HG03520 (cell line): ENCODE results near the gene XG.
"Not testable (repeated sequence)": the region's sequence is repeated elsewhere in the genome, so short reads cannot be mapped to it uniquely, and the experiment has no call there.

Experiments used
- ATAC-seq: cut with Tn5 transposase; IDR thresholded peaks from one replicate; pipeline ENCODE4 v1.9.1; 2021; ENCODE audit warnings: mild to moderate bottlenecking, moderate library complexity; ENCODE audit not compliant: unreplicated experiment

Gene XG

GRCh38 chrX:2732649-2733048 is 19.2 kb upstream of the XG start:
- no peak for ATAC-seq

DNA sequence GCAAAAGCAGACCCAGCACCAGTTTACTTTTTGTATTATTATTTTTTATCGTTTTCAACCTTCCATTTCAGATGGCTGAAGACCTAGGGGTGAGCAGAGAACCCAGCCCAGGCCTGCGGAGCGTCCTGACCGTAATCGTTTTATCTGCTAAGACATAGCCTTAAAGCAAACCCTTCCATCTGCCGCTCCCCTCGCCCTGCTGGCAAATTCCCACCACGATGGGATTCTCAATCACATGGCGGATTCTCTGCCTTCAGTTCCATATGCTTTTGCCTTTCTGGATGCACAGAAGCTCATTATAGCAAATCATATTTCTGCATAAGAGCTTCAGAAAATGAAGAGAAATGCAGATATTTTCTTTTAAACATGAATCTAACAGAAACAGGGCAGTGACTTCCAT is 18.6 kb upstream of the XG start:
- ATAC-seq: no peak

- no peak for ATAC-seq
Observed at GRCh38 chrX:2735270-2735669, 16.6 kb upstream of the XG start.

GRCh38 chrX:2740672-2741071 is 11.2 kb upstream of the XG start:
- no peak for ATAC-seq

DNA sequence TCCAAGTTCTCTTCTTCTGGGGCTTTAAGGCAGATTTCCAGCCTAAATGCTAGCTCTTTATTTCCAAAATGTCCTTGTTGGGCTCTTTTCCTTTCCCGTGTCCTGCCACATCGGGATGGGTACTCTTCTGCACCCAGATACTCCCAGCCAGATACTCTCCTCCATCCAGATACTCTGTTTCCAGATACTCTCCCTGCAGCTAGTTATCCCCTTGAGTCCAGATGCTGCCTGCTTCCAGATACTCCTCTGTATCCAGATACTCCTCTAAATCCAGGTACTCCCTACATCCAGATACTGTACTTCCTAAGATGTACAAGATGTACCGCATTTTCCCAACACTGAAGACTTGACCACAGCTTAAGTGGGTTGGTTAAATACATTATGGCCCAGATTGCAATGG is 10.5 kb upstream of the XG start:
- no peak for ATAC-seq

DNA sequence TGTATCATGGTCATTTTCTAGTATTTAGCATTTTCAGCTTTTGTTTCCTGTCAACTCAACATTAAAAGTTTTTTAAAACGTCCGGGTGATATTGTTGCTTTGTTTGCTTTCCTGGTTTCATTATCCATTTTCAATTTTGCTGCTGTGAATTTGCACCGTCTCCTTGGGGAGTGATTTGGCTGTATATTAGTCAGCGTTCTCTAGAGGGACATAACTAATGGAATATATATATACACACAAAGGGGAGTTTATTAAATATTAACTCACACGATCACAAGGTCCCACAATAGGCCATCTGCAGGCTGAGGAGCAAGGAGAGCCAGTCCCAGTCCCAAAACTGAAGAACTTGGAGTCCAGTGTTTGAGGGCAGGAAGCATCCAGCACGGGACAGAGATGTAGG is 5.6 kb upstream of the XG start:
- not testable (repeated sequence) for ATAC-seq

DNA sequence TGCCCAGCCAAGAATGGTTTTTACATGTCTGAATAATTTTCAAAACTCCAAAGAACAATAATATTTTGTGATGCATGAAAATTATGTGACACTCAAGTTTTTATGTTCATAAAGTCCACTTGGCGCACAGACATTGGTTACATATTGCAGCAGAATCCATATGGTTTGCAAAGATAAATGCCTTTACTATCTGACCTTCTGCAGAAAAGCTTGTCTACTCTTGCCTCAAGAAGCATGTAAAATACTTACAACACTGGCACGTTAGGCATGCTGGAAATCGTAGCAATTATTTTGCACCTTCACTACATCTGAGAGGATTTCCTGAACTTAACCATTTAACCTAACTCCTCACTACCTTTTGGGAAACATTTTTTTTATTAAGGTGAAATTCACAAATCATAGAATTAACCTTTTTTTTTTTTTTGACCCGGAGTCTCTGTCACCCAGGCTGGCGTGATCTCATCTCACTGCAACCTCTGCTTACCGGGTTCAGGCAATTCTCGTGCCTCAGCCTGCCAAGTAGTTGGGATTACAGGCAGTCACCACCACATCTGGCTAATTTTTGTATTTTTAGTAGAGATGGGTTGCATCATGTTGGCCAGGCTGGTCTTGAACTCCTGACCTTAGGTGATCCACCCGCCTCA is 3.5 kb upstream of the XG start:
- ATAC-seq: no peak

GRCh38 chrX:2748815-2749188 is 3.0 kb upstream of the XG start:
- ATAC-seq: no peak

DNA sequence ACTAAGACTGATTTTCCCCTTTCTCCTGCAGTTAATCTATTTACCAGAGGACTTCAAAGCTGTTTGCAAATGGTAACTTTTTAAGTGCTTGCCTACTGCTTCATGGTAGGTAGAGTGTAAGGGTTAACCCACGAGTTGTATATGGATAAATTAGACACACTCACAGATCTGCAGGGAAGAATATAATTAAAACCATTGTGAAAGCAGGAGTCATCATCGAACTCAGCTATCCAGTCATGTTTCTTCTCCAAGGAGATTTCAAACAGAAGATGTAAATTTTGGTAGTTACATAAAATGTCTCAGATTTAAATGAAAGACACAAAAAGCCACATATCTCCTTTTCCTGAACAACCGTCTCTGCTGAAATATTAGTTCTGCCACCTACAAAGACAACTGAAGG is 549 bp upstream of the XG start:
- no peak for ATAC-seq

DNA sequence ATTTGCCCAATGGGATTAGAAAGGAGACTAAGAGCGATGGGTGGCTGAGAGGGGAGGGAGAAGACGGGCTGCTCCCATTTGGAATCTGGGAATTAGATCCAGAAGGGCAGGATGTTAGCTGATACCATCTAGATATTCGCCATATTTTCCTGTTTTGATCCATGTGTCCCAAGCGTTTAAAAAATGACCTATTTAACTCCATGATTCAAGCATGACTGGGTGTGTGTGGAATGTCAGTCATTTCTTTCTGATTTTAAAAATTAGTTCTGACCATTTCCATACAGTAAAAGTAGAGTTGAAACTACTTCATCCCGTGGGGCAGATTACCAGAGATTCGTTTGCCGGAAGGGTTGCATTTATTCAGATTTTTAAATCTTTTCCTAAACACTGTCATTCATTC is 601 bp downstream of the XG start:
- not testable (repeated sequence) for ATAC-seq

- not testable (repeated sequence) for ATAC-seq
Observed at GRCh38 chrX:2755163-2755715, 3.4 kb downstream of the XG start.

DNA sequence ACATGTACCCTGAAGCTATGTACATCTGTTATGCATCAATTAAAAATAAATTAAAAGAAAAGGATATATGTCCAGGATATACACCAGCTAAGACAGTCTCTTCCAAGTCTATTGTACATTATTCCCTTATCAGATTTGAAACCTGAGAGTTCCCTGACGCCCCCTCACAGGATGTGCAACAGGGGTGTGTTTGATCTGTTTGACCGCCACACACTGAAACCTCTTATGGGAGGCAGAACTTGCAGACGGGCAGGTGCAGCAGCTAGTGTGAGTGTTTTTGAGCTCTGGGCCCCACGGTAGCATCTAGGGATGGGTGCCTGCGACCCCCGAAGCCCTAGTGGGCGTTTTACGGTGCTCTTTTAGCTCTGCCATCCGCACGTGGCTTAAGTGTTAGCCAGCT is 4.7 kb downstream of the XG start:
- ATAC-seq: no peak

DNA sequence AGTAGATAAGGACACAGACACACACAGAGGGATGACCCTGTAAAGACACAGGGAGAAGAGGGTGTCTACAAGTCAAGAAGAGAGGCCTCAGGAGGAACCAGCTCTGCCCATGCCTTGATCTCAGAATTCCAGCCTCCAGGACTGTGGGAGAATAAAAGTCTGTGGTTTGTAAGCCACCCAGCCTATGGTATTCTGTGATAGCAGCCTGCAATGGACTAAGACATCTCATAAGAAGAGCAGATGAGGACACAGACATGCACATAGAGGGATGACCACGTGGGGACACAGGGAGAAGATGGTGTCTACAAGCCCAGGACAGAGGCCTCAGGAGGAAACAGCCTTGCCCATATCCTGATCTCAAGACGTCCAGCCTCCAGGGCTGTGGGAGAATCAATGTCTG is 9.4 kb downstream of the XG start:
- ATAC-seq: no peak

GRCh38 chrX:2762671-2763070 is 10.8 kb downstream of the XG start:
- not testable (repeated sequence) for ATAC-seq

DNA sequence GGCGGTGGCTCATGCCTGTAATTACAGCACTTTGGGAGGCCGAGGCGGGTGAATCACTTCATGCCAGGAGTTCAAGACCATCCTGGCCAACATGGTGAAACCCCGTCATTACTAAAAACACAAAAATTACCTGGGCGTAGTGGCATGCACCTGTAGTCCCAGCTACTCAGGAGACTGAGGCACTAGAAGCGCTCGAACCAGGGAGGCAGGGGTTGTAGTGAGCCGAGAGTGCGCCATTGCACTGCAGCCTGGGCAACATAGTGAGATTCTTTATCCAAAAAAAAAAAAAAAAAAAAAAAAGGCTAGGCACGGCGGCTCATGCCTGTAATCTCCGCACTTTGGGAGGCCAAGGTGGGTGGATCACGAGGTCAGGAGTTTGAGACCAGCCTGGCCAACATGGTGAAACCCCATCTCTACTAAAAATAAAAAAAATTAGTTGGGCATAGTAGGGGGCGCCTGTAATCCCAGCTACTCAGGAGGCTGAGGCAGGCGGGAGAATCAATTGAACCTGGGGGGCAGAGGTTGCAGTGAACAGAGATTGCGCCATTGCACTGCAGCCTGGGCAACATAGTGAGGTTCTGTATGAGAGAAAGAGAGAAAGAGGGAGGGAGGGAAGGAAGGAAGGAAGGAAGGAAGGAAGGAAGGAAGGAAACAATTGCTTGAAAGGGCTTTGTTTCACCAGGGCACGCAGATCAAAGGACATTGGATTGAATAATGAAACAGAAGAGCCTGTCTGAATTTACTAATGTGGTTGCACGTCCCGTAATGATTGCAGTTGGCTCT is 13.1 kb downstream of the XG start:
- not testable (repeated sequence) for ATAC-seq

DNA sequence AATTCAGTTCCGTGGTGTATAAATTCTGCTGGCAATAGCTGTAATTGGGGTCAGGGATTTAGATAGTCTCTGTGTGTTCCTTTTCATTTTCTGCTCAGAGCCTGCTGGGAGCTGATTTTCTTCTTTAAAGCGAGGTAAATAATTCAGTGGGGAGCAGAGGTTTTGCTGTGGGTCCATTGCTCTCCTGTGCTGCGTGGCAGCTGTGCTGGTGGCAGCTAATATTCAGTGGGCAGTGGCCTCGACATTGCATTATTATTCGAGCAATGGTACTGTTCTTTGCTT is 13.7 kb downstream of the XG start:
- ATAC-seq: no peak

DNA sequence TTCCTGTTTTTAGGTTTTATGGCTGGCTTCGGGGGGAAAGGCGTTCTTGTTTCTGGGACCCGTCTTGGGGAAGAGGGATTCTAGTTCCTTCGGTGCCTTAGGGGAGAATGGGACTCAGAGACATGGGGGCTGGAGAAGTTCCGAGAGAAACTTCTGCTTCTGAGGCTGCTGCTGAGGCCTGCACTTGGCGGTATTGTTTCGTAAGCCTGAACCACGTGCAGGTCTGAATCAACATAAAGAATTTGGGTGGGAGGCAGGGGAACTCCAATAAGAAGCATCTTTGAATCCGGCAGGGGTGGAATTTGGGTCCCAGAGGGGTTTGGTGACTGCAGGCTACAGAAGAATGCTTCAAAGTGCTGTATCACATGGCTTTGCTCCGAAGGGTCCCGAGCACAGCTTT is 15.1 kb downstream of the XG start:
- no peak for ATAC-seq

DNA sequence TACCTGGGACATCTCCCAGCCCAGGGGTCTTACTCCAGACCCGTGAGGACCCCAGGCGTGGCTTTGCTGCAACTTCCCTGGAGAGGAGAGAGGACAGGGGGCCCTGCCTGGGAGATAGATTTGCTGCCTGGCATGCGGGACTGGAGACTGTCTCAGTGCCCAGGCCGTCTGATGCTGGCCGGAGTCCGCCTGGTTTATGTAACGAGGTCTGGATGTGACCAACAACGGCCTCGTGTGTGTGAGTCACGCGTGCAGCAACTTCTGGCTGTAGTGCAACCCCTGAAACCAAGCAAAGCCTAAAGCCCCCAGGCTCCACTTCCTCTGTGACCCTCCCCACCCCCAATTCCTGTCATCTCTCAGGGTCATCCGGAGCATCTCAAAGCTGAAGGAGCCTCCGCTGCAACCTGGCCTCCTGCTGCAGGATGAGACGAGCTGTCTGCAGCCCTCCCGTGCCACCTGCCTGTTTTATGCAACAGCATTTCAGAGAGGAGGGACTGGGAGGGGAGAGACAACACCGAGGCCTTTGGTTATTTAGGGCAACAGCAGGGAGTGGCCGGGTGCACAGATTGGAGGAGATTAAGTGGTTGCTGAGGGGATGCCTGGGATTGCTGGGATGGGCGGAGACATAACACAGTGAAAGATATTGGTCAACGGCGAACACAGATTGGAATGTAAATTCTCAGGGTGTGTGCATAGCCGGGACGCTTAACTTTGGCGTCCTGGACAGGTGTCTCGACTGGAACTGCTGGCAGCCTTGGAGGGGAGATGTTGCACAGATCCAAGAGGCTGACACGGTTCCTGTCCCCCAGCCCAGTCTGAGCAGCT is 16.0 kb downstream of the XG start:
- no peak for ATAC-seq

DNA sequence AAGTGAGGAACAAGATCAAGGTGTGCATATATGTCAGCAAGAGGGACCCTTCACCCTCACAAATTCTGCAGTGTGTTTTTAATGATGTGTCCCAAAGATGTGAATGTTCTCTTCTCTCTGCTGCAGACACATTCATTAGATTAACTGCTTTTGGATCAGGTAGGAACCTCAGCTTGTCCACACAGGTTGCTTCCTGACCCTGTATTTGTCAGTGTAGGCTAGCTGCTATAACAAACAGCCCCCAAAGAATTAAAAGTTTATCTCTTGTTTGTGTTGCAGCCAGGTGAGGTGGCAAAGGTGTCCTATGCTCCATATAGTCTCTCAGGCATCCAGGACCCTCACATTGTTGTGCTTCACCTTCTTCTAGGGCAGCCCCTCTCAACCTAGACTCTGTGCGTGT is 17.8 kb downstream of the XG start:
- ATAC-seq: no peak

DNA sequence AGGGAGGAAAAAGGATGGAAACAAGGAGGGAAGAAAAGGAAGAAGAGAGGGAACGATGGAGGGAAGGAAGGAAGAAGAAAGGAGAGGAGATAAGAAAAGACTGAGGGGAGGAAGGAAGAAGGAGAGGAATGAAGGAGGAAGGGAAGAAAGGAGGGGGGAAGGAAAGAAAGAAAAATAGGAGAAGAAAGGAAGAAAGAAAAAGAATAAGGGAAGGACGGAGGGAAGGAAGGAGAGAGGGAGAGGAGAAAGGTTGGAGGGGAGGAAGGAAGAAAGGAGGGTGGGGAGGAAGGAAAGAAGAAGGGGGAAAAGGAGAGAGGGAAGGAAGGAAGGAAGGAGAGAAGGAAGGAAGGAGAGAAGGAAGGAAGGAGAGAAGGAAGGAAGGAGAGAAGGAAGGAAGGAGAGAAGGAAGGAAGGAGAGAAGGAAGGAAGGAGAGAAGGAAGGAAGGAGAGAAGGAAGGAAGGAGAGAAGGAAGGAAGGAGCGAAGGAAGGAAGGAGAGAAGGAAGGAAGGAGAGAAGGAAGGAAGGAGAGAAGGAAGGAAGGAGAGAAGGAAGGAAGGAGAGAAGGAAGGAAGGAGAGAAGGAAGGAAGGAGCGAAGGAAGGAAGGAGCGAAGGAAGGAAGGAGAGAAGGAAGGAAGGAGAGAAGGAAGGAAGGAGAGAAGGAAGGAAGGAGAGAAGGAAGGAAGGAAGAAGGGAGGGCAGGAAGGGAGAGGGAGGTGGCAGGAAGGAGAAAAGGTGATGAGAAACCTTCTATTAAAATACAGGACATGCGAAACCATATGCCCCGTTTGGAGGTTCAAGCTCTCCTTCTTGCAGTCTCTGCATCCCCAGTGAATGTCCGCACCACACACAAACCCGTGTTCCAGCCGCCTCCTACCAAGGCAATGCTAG is 21.6 kb downstream of the XG start:
- not testable (repeated sequence) for ATAC-seq

DNA sequence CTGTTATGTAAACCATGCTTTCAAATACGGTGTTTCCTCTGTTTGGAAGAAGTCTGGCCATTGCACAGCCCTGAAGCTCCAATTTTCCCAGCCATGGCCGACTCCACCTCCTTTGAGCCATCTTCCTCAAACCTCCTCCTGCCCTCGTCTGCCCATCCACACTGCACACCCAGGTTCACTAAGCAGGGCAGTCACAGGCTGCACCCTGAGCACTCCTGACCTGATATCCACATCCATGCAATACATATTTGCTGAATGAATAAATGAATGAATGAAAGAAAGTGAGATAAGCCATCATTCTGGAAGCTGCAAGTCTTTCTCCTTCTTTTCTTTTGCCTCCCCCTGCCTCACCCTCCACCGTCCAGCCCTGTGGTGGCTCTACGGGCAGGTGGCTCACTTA is 22.2 kb downstream of the XG start:
- ATAC-seq: no peak
